AG04450 (cell line): Measurements from ENCODE around the gene RABEP2. TPM values are rescaled to one million over a fixed set of nuclear protein-coding genes. Genes with fewer than 3 reads are reported as not detected.
"Not testable (repeated sequence)": the region's sequence is repeated elsewhere in the genome, so short reads cannot be mapped to it uniquely, and the experiment has no call there.

Experiments used
- CTCF ChIA-PET: fragments of 300-600, 350-600 bp; formaldehyde crosslinking; extraction: SDS; loops from one replicate; lab custom pipeline; 2022; ENCODE audit warnings: antibody characterized with exemption, inconsistent platforms; lab: Charles Lee
- POLR2A ChIA-PET: fragments of 350-600 bp; formaldehyde crosslinking; extraction: SDS; loops from one replicate; lab custom pipeline; 2021; ENCODE audit warnings: antibody characterized with exemption, inconsistent platforms; lab: Yijun Ruan, JAX
- DNase-seq: peaks from one replicate; pipeline ENCODE4 v3.0.0-alpha.2; 2011; ENCODE audit warnings: low read depth, low spot score
- H3K27ac ChIP-seq: one replicate; pipeline ENCODE4 v1.5.1; 2012; ENCODE audit warnings: low read depth, low read length, control low read depth
- H3K27me3 ChIP-seq: one replicate; pipeline ENCODE4 v1.6.0; 2012; ENCODE audit warnings: low read length; ENCODE audit not compliant: control insufficient read depth, insufficient read depth
- H3K4me3 ChIP-seq: 2 replicates; pipeline ENCODE4 v1.5.1; 2011; ENCODE audit warnings: mild to moderate bottlenecking, low read depth, low read length, control low read depth
- H3K9me3 ChIP-seq: 2 replicates; pipeline ENCODE4 v1.5.1; 2012; ENCODE audit warnings: low read length; ENCODE audit not compliant: control insufficient read depth, insufficient read depth
- polyA minus RNA-seq: library from RNA; depleted of rRNA, polyadenylated mRNA; stranded (reverse); fragments of >200 nt; gene quantifications from 2 replicates; pipeline ENCODE4 v1.2.3, GENCODE V29; 2011; rRNA and poly(A)+ RNA removed
- polyA plus RNA-seq: library from polyadenylated mRNA; depleted of rRNA; stranded (reverse); fragments of >200 nt; gene quantifications from 2 replicates; pipeline ENCODE4 v1.2.3, GENCODE V29; 2011; rRNA removed
- TF ChIP-seq, protein P1 (sequence below): IDR thresholded peaks from 2 replicates; pipeline ENCODE4 v1.5.1; 2011; ENCODE audit warnings: low read depth, low read length, control low read depth, inconsistent platforms

Gene RABEP2, protein sequence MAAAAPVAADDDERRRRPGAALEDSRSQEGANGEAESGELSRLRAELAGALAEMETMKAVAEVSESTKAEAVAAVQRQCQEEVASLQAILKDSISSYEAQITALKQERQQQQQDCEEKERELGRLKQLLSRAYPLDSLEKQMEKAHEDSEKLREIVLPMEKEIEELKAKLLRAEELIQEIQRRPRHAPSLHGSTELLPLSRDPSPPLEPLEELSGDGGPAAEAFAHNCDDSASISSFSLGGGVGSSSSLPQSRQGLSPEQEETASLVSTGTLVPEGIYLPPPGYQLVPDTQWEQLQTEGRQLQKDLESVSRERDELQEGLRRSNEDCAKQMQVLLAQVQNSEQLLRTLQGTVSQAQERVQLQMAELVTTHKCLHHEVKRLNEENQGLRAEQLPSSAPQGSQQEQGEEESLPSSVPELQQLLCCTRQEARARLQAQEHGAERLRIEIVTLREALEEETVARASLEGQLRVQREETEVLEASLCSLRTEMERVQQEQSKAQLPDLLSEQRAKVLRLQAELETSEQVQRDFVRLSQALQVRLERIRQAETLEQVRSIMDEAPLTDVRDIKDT
- polyA plus RNA-seq, result 9.0 and 11.7 TPM in 2 replicates
- 5.4 and 5.7 TPM in 2 replicates for polyA minus RNA-seq

DNA sequence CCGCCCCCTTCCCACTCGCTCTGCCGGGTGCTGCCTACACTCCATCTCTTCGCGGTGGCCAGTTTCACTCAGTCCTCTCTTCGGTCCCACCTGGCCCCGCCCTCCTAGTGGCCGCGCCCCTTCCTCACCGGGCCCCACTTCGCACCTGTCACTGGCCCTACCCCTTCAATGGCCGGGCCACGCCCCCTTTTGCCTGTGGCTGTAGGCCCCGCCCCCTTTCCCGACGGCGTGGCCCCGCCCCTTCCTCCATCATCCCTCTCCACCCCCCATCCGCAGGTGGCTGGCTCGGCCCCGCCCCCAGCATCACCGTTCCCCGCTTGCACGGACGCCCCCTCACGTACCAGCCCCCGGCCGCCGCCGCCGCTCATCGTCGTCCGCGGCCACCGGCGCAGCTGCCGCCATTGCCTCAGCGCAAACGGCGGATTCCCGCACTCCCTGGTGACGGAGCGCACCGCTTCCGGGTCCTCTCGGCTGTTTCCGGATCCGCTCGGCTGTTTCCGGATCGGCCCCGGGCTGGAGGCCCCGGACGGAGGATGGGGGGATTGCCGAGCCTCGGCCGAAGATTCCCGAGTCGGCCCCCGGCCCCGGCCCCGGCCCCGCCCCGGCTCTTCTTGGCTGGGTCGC is at the start of gene RABEP2:
Gene RABEP2, minus strand, starts transcription at position 477 of the 624 bp plus-strand sequence. Its CDS starts 75 bp downstream, at position 402.
- TF ChIP-seq, protein P1, sequence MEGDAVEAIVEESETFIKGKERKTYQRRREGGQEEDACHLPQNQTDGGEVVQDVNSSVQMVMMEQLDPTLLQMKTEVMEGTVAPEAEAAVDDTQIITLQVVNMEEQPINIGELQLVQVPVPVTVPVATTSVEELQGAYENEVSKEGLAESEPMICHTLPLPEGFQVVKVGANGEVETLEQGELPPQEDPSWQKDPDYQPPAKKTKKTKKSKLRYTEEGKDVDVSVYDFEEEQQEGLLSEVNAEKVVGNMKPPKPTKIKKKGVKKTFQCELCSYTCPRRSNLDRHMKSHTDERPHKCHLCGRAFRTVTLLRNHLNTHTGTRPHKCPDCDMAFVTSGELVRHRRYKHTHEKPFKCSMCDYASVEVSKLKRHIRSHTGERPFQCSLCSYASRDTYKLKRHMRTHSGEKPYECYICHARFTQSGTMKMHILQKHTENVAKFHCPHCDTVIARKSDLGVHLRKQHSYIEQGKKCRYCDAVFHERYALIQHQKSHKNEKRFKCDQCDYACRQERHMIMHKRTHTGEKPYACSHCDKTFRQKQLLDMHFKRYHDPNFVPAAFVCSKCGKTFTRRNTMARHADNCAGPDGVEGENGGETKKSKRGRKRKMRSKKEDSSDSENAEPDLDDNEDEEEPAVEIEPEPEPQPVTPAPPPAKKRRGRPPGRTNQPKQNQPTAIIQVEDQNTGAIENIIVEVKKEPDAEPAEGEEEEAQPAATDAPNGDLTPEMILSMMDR, result no peak
- ChIA-PET POLR2A (interaction anchor here (0.8 to 1.1 kb wide), 3 partner anchors 20 to 62 kb away, joined by 3 to 7 read pairs (median 4); no protein-coding TSS in a partner anchor), CTCF (no interaction called here)
- peak within 1 kb of the TSS; percentile 92 for H3K27ac ChIP-seq
- peak within 1 kb of the TSS; percentile 84 for H3K4me3 ChIP-seq
- no peaks in the 10 kb centered on the region for H3K27me3 ChIP-seq
- no peaks in the 10 kb centered on the region; the same call in 1 of the 2 replicates for H3K9me3 ChIP-seq
- peak; percentile 62 for DNase-seq

DNA sequence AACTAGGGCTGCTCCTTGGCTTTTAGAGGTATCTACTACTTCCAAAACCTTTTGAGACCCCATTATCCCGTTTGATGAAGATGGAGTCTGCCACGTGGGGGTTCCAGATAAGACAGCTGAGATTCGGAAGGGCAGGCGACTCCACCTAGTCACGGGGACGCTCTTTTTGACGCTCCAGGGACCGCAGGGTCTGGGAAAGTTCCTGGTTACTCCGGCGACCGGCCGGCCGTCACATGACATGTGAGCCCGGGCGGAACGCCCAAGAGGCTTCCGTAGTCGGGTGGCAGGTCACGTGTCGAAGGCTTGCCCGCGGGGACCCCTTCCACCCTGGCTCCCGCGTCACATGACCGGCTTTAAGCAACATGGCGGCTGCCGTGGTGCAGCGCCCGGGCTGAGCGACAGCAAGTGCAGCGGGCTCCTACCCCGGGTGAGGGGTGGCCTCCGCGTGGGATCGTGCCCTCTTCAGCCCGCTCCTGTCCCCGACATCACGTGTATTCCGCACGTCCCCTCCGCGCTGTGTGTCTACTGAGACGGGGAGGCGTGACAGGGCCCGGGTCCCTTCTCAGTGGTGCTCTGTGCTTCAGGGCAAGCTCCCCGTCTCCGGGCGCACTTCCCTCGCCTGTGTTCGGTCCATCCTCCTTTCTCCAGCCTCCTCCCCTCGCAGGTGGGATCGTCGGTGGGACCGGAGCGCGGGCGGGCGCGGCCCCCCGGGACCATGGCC is 49.6 kb upstream of the RABEP2 start, which contains the start of gene SPNS1:
Gene SPNS1, plus strand, starts transcription at position 342 of the 721 bp plus-strand sequence. Its CDS starts 374 bp downstream, at position 716.
- H3K27me3 ChIP-seq, result no peaks in the 10 kb centered on the region
- ChIA-PET POLR2A (interaction anchor here (1.0 to 1.1 kb wide), 2 partner anchors 24 to 204 kb away, joined by 3 to 4 read pairs; partner anchors contain the start of gene NFATC2IP), CTCF (interaction anchor here (0.6 to 1.2 kb wide), 5 partner anchors 23 to 787 kb away, joined by 3 to 4 read pairs (median 4); partner anchors contain the start of gene NFATC2IP)
- DNase-seq, result peak; percentile 94
- TF ChIP-seq, protein P1, result no peak
- H3K27ac ChIP-seq, result peak within 1 kb of the TSS; percentile 96
- H3K9me3 ChIP-seq, result no peaks in the 10 kb centered on the region; the same call in 1 of the 2 replicates
- peak within 1 kb of the TSS; percentile 100 for H3K4me3 ChIP-seq

DNA sequence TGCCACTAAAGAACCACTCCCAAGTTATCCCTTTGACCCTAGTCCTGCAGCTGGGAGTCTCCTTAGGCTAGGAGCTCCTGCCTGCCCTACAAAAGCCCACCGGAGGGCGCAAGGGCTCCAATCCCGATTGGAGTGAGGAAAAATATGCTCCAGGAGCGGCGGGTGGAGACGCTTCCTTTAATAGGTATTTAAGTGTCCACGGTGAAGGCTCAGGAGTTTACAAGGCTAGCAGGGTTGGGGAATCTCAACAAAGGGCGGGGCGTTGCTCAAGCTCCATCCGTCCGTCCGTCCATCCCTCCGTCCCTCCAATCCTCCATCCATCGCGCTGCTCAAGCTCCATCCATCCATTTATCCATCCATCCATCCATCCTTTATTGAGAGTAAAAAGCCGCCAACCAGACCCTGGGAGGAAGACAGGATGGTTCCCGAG is 49.0 kb upstream of the RABEP2 start:
- Histone ChIP-seq H3K9me3 (no peaks in the 10 kb centered on the region; the same call in 1 of the 2 replicates), H3K4me3 (peak overlapping the region; percentile 100), H3K27ac (peak overlapping the region; percentile 96), H3K27me3 (no peaks in the 10 kb centered on the region)
- ChIA-PET CTCF (interaction anchor here (0.6 to 1.3 kb wide), 12 partner anchors 15 to 788 kb away, joined by 3 to 5 read pairs (median 4); partner anchors contain the start of gene NFATC2IP), POLR2A (interaction anchor here (0.7 to 1.1 kb wide), 3 partner anchors 8 to 205 kb away, joined by 3 to 4 read pairs (median 3); partner anchors contain the start of gene NFATC2IP)
- DNase-seq, result peak; percentile 41
- TF ChIP-seq, protein P1, result peak; percentile 92

DNA sequence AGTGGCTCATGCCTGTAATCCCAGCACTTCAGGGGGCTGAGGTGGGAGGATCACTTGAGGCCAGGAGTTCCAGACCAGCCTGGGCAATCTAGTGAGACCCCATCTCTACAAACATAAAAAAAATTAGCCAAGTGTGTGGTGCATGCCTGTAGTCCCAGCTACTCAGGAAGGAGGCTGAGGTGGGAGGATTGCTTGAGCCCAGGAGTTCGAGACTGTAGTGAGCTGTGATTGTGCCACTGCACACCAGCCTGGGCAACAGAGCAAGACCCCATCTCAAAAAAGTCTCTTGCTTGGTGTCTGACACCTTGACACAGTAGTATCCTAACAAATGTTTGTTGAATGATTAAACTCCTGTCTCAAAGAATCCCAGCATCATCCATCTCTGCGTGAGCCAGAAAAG is 44.7 kb upstream of the RABEP2 start:
- H3K4me3 ChIP-seq, POLR2A ChIA-PET, H3K27ac ChIP-seq, DNase-seq, H3K9me3 ChIP-seq, CTCF ChIA-PET, H3K27me3 ChIP-seq: not testable (repeated sequence)
